Neural cell (in vitro differentiated cells): ENCODE data around the gene HHIPL2. TPM values are rescaled to one million over a fixed set of nuclear protein-coding genes. Genes with fewer than 3 reads are reported as not detected.

Source experiments
- H2AFZ ChIP-seq: fragments of 200-600, 300-800 bp; sonication (generic), shearing (Covaris generic); 2 replicates; pipeline ENCODE4 v1.6.0; 2014; ENCODE audit warnings: low read depth, mild to moderate bottlenecking, antibody characterized with exemption, low read length, moderate library complexity
- H3F3A ChIP-seq: fragments of 200-600 bp; shearing (Covaris generic); 2 replicates; pipeline ENCODE4 v1.6.1; 2016; ENCODE audit warnings: mild to moderate bottlenecking, moderate library complexity, mixed read lengths, antibody characterized with exemption, low read length; ENCODE audit not compliant: insufficient read depth, poor library complexity, severe bottlenecking
- H3K27ac ChIP-seq: fragments of 200-600, 300-800 bp; sonication (generic), shearing (Covaris generic); 2 replicates; pipeline ENCODE4 v1.5.1; 2014; ENCODE audit warnings: mild to moderate bottlenecking, low read length, moderate library complexity
- H3K27me3 ChIP-seq: fragments of 300-800, 200-600 bp; sonication (generic), shearing (Covaris generic); 2 replicates; pipeline ENCODE4 v1.6.0; 2014; ENCODE audit warnings: mild to moderate bottlenecking, low read depth, low read length, moderate library complexity; ENCODE audit not compliant: insufficient read depth
- H3K36me3 ChIP-seq: fragments of 300-800, 200-600 bp; sonication (generic), shearing (Covaris generic); 2 replicates; pipeline ENCODE4 v1.5.1; 2014; ENCODE audit warnings: mild to moderate bottlenecking, antibody characterized with exemption, low read length, moderate library complexity; ENCODE audit not compliant: insufficient read depth
- H3K4me2 ChIP-seq: fragments of 300-800, 200-600 bp; sonication (generic), shearing (Covaris generic); 2 replicates; pipeline ENCODE4 v1.6.0; 2014; ENCODE audit warnings: mild to moderate bottlenecking, low read length
- H3K4me3 ChIP-seq: fragments of 300-800, 200-600 bp; sonication (generic), shearing (Covaris generic); 2 replicates; pipeline ENCODE4 v1.5.1; 2014; ENCODE audit warnings: mild to moderate bottlenecking, low read length, moderate library complexity
- H3K79me2 ChIP-seq: fragments of 200-600 bp; shearing (Covaris generic); replicated peaks from 2 replicates; pipeline ENCODE4 v1.6.0; 2014; ENCODE audit warnings: mild to moderate bottlenecking, low read length, moderate library complexity; ENCODE audit not compliant: insufficient read depth
- H3K9ac ChIP-seq: fragments of 300-800, 200-600 bp; sonication (generic), shearing (Covaris generic); 2 replicates; pipeline ENCODE4 v1.6.1; 2016; ENCODE audit warnings: mild to moderate bottlenecking, low read length, mixed read lengths
- H3K9me2 ChIP-seq: fragments of 200-600 bp; shearing (Covaris generic); 2 replicates; pipeline ENCODE4 v1.6.1; 2016; ENCODE audit warnings: mild to moderate bottlenecking, low read length, mixed read lengths; ENCODE audit not compliant: insufficient read depth
- H3K9me3 ChIP-seq: fragments of 200-600, 300-800 bp; sonication (generic), shearing (Covaris generic); 2 replicates; pipeline ENCODE4 v1.6.1; 2016; ENCODE audit warnings: mild to moderate bottlenecking, mixed run types, low read length, moderate library complexity, mixed read lengths
- H4K20me1 ChIP-seq: fragments of 200-600 bp; shearing (Covaris generic); 2 replicates; pipeline ENCODE4 v1.6.1; 2016; ENCODE audit warnings: mild to moderate bottlenecking, mixed run types; ENCODE audit not compliant: insufficient read depth
- CTCF ChIP-seq: fragments of 450-650 bp; IDR thresholded peaks from 2 replicates; pipeline ENCODE4 v1.5.1; 2014; ENCODE audit warnings: antibody characterized with exemption, mild to moderate bottlenecking, moderate library complexity; ENCODE audit not compliant: poor library complexity, severe bottlenecking
- EP300 ChIP-seq: fragments of 450-650 bp; conservative IDR thresholded peaks from 2 replicates; pipeline ENCODE4 v1.6.1; 2014; ENCODE audit warnings: antibody characterized with exemption, mild to moderate bottlenecking, moderate library complexity; ENCODE audit not compliant: poor library complexity, severe bottlenecking
- EZH2 ChIP-seq: fragments of 200-600, 300-800 bp; shearing (Covaris generic), sonication (generic); IDR thresholded peaks from 2 replicates; pipeline ENCODE4 v1.6.1; 2014; ENCODE audit warnings: antibody characterized with exemption, low read length, borderline replicate concordance, mild to moderate bottlenecking; ENCODE audit not compliant: insufficient read depth, poor library complexity, severe bottlenecking
- MXI1 ChIP-seq: fragments of 450-650 bp; conservative IDR thresholded peaks from 2 replicates; pipeline ENCODE4 v1.6.1; 2014; ENCODE audit warnings: antibody characterized with exemption, mild to moderate bottlenecking; ENCODE audit not compliant: poor library complexity, severe bottlenecking
- POLR2AphosphoS5 ChIP-seq: IDR thresholded peaks from 2 replicates; pipeline ENCODE4 v1.6.1; 2012
- RAD21 ChIP-seq: fragments of 450-650 bp; conservative IDR thresholded peaks from 2 replicates; pipeline ENCODE4 v1.6.1; 2014; ENCODE audit warnings: antibody characterized with exemption, mild to moderate bottlenecking, moderate library complexity
- REST ChIP-seq: IDR thresholded peaks from 2 replicates; pipeline ENCODE4 v1.6.1; 2012; ENCODE audit warnings: borderline replicate concordance
- SMC3 ChIP-seq: fragments of 450-650 bp; conservative IDR thresholded peaks from 2 replicates; pipeline ENCODE4 v1.6.1; 2014; ENCODE audit warnings: antibody characterized with exemption, mild to moderate bottlenecking, moderate library complexity; ENCODE audit not compliant: poor library complexity
- TAF1 ChIP-seq: IDR thresholded peaks from 2 replicates; pipeline ENCODE4 v1.6.1; 2012; ENCODE audit warnings: low read depth
- polyA plus RNA-seq: library from polyadenylated mRNA; depleted of rRNA; stranded (reverse); fragments of >200 nt; gene quantifications from 2 replicates; pipeline ENCODE4 v1.2.3, GENCODE V29; 2014

Gene HHIPL2
- polyA plus RNA-seq, 1 donor from 2014 or later, result 0.36 TPM

GRCh38 chr1:222582099-222582774 lies 34.3 kb upstream of the HHIPL2 start:
- Histone ChIP-seq H2AFZ (no peak overlapping the region), H3K27ac (no peak overlapping the region), H3K4me2 (no peak overlapping the region), H3F3A (no peaks in the 10 kb centered on the region), H3K4me3 (no peak overlapping the region), H3K36me3 (peaks cover 12% of the 10 kb centered on the region), H3K9ac (no peak overlapping the region), H4K20me1 (no peaks in the 10 kb centered on the region), H3K79me2 (no peaks in the 10 kb centered on the region), H3K27me3 (no peaks in the 10 kb centered on the region), H3K9me3 (no peaks in the 10 kb centered on the region), H3K9me2 (no peaks in the 10 kb centered on the region)
- TF ChIP-seq CTCF (no peak), RAD21 (no peak), EZH2 (no peak), POLR2AphosphoS5 (no peak), EP300 (no peak), TAF1 (no peak), SMC3 (no peak), REST (no peak), MXI1 (no peak)

GRCh38 chr1:222579316-222579715 lies 31.4 kb upstream of the HHIPL2 start:
- TF ChIP-seq EP300 (no peak), REST (no peak), EZH2 (no peak), RAD21 (no peak), POLR2AphosphoS5 (no peak), MXI1 (no peak), CTCF (no peak), SMC3 (no peak), TAF1 (no peak)
- Histone ChIP-seq H3K9me2 (no peaks in the 10 kb centered on the region), H3K9me3 (no peaks in the 10 kb centered on the region), H2AFZ (no peak overlapping the region), H3K79me2 (no peaks in the 10 kb centered on the region), H3K27ac (no peak overlapping the region), H3K4me2 (no peak overlapping the region), H3K36me3 (peaks cover 22% of the 10 kb centered on the region), H3K9ac (no peak overlapping the region), H3K4me3 (no peak overlapping the region), H3K27me3 (no peaks in the 10 kb centered on the region), H3F3A (no peaks in the 10 kb centered on the region), H4K20me1 (no peaks in the 10 kb centered on the region)
